A549 (cell line): ENCODE data around the gene KCNQ5. TPM values are rescaled to one million over a fixed set of nuclear protein-coding genes. Genes with fewer than 3 reads are reported as not detected.

Experiments used
- ATAC-seq, 2 experiments: fragments of 200-7000 bp in 1 of 2; fragments of >200 bp in 1 of 2; cut with Nextera tagmentation in 1 of 2; cut with Tn5 transposase in 1 of 2; 3 replicates each; pipeline versions ENCODE4 v1.8.0 to v1.9.1; 2018 to 2020; ENCODE audit warnings: mild to moderate bottlenecking in 1 of 2, moderate library complexity in 1 of 2
- CTCF ChIA-PET: fragments of 300-600 bp; sonication (Branson Sonifier 250); formaldehyde crosslinking; extraction: SDS; loops from one replicate; lab custom pipeline; 2021; ENCODE audit warnings: antibody characterized with exemption, inconsistent platforms; lab: Yijun Ruan, JAX
- POLR2A ChIA-PET: fragments of 350-600 bp; formaldehyde crosslinking; extraction: SDS; loops from one replicate; lab custom pipeline; 2021; ENCODE audit warnings: antibody characterized with exemption, inconsistent platforms; lab: Yijun Ruan, JAX
- DNase-seq, 2 experiments: peaks; one replicate each; pipeline versions ENCODE4 v3.0.0 to v3.0.0-alpha.2; 2011 to 2016; ENCODE audit warnings: low read depth in 1 of 2, low spot score in 1 of 2
- FAIRE-seq: peaks from 2 replicates; lab custom pipeline; 2011; peaks lifted over from hg19 to GRCh38; lab: Jason Lieb, UNC
- H3K27ac ChIP-seq, 2 experiments: fragments of >200 bp; sonication (Bioruptor Twin); formaldehyde crosslinking; 3 replicates each; pipeline ENCODE4 v1.5.1; 2016 to 2017
- H3K4me1 ChIP-seq: fragments of >200 bp; sonication (Bioruptor Twin); formaldehyde crosslinking; 3 replicates; pipeline ENCODE4 v1.6.1; 2016
- H3K4me2 ChIP-seq: fragments of >200 bp; sonication (Bioruptor Twin); formaldehyde crosslinking; 3 replicates; pipeline ENCODE4 v1.6.1; 2016
- H3K4me3 ChIP-seq: fragments of >200 bp; sonication (Bioruptor Twin); formaldehyde crosslinking; 3 replicates; pipeline ENCODE4 v1.5.1; 2016
- H3K9me3 ChIP-seq: fragments of >200 bp; sonication (Bioruptor Twin); formaldehyde crosslinking; 3 replicates; pipeline ENCODE4 v1.6.1; 2016
- CTCF ChIP-seq: fragments of >200 bp; sonication (Bioruptor Twin); formaldehyde crosslinking; IDR thresholded peaks from 3 replicates; pipeline ENCODE4 v1.5.1; 2016
- ESRRA ChIP-seq: fragments of 150-350 bp; IDR thresholded peaks from 2 replicates; pipeline ENCODE4 v1.6.1; 2014; ENCODE audit warnings: mild to moderate bottlenecking, low read length, borderline replicate concordance
- HOXA7 ChIP-seq: fragments of 250-450 bp; sonication (Bioruptor Pico); IDR thresholded peaks from 2 replicates; pipeline ENCODE4 v1.5.0; 2020; ENCODE audit warnings: mild to moderate bottlenecking, moderate library complexity
- JUNB ChIP-seq: fragments of >200 bp; sonication (Bioruptor Twin); formaldehyde crosslinking; IDR thresholded peaks from 2 replicates; pipeline ENCODE4 v1.6.1; 2016
- KDM1A ChIP-seq: fragments of 200-600 bp; sonication (generic); IDR thresholded peaks from 2 replicates; pipeline ENCODE4 v1.6.1; 2016; ENCODE audit warnings: low read depth, mild to moderate bottlenecking
- MAFK ChIP-seq: fragments of 450-650 bp; IDR thresholded peaks from 2 replicates; pipeline ENCODE4 v1.6.1; 2014; ENCODE audit not compliant: partially characterized antibody
- MYC ChIP-seq: IDR thresholded peaks from 2 replicates; pipeline ENCODE4 v1.6.1; 2012; ENCODE audit warnings: mild to moderate bottlenecking, inconsistent platforms, low read length, improper control_type of control experiment, borderline replicate concordance
- NFE2L2 ChIP-seq: fragments of 150-350 bp; conservative IDR thresholded peaks from 2 replicates; pipeline ENCODE4 v1.6.1; 2014; ENCODE audit warnings: low read length
- REST ChIP-seq: fragments of 200-600 bp; sonication (generic); IDR thresholded peaks from 2 replicates; pipeline ENCODE4 v1.6.1; 2016; ENCODE audit warnings: antibody characterized with exemption, mild to moderate bottlenecking, moderate library complexity
- RFX5 ChIP-seq: fragments of 450-650 bp; IDR thresholded peaks from 2 replicates; pipeline ENCODE4 v1.7.1; 2014; ENCODE audit warnings: antibody characterized with exemption, mild to moderate bottlenecking, moderate library complexity
- RNF2 ChIP-seq: fragments of 200-600 bp; sonication (generic); IDR thresholded peaks from 2 replicates; pipeline ENCODE4 v1.6.1; 2016; ENCODE audit warnings: low read depth, mild to moderate bottlenecking, antibody characterized with exemption, moderate library complexity, borderline replicate concordance
- TFCP2L1 ChIP-seq: fragments of 250-450 bp; sonication (Bioruptor Pico); IDR thresholded peaks from 2 replicates; pipeline ENCODE4 v1.5.0; 2021; ENCODE audit warnings: mild to moderate bottlenecking
- TP53 ChIP-seq: fragments of 250-450 bp; sonication (Bioruptor Pico); IDR thresholded peaks from 2 replicates; pipeline ENCODE4 v1.5.0; 2021; ENCODE audit warnings: mild to moderate bottlenecking, moderate library complexity
- USF2 ChIP-seq: fragments of 450-650 bp; IDR thresholded peaks from 2 replicates; pipeline ENCODE4 v1.6.1; 2014; ENCODE audit warnings: antibody characterized with exemption
- ZFP36 ChIP-seq: fragments of 450-650 bp; IDR thresholded peaks from 2 replicates; pipeline ENCODE4 v1.6.1; 2014; ENCODE audit warnings: borderline replicate concordance; ENCODE audit not compliant: partially characterized antibody
- WGBS: methylation state at CpG from one replicate; pipeline ENCODE4 v1.1.6; 2017; ENCODE audit errors: missing lambda C conversion rate; 5-methylcytosine and 5-hydroxymethylcytosine counted together
- polyA plus RNA-seq, 4 experiments: library from polyadenylated mRNA; depleted of rRNA in 3 of 4; stranded (reverse); fragments of >200 nt; fragmentation: RNase III in 1 of 4; extraction: RNeasy Plus Mini Kit Qiagen cat#74134 plus additional on column Dnase treatment in 1 of 4; gene quantifications; 2 replicates in 3 of 4; 3 replicates in 1 of 4; pipeline ENCODE4 v1.2.3, GENCODE V29; 2011 to 2017

The KCNQ5 gene
- polyA plus RNA-seq, 2 of the 4 experiments (the other 2 are of a cell fraction), result 1.2 to 1.3 TPM

GRCh38 chr6:72984981-72985665, 363.3 kb downstream of the KCNQ5 start:
- H3K4me1 ChIP-seq, result no peaks in the 10 kb centered on the region
- H3K4me3 ChIP-seq, result no peak overlapping the region
- no peak for DNase-seq
- no peak overlapping the region for H3K4me2 ChIP-seq
- POLR2A ChIA-PET, result no interaction called here
- ATAC-seq, result no peak
- H3K27ac ChIP-seq, result no peak overlapping the region
- TF ChIP-seq RNF2 (no peak), ESRRA (no peak), ZFP36 (no peak), NFE2L2 (no peak)
- FAIRE-seq, result no peak
- CTCF ChIA-PET, result no interaction called here
- no peaks in the 10 kb centered on the region for H3K9me3 ChIP-seq
- WGBS, result 89% methylated on average over 4 of the region's 4 CpGs

- TF ChIP-seq KDM1A, result no peak
- TF ChIP-seq JUNB, result no peak
- TF ChIP-seq USF2, result no peak
- ChIA-PET POLR2A (no interaction called here), CTCF (no interaction called here)
- H3K4me2 ChIP-seq, result no peak overlapping the region
- H3K4me3 ChIP-seq, result no peak overlapping the region
- no peaks in the 10 kb centered on the region for H3K4me1 ChIP-seq
- FAIRE-seq, result no peak
- DNase-seq, result no peak
- WGBS, result 82% methylated on average over 17 of the region's 19 CpGs
- H3K27ac ChIP-seq, result no peak overlapping the region
- ATAC-seq, result no peak
- no peaks in the 10 kb centered on the region for H3K9me3 ChIP-seq
Measured at GRCh38 chr6:72987301-72987700, 365.4 kb downstream of the KCNQ5 start.

- TF ChIP-seq TP53 (no peak), MAFK (no peak), REST (no peak), RFX5 (no peak), CTCF (no peak), MYC (no peak), TFCP2L1 (CRISPR knock-in tag) (no peak), HOXA7 (CRISPR knock-in tag) (no peak)
- Histone ChIP-seq H3K4me1 (no peaks in the 10 kb centered on the region), H3K4me3 (no peak overlapping the region), H3K27ac (no peak overlapping the region), H3K4me2 (no peak overlapping the region), H3K9me3 (no peaks in the 10 kb centered on the region)
- CTCF ChIA-PET, result no interaction called here
- WGBS, result 57% methylated on average over 5 of the region's 5 CpGs
- ATAC-seq (no peak), FAIRE-seq (no peak), DNase-seq (no peak)
- POLR2A ChIA-PET, result no interaction called here
Measured at GRCh38 chr6:72999995-73000394, 378.1 kb downstream of the KCNQ5 start.
